GM23338 (cell line): ENCODE data around the gene S100Z. TPM values are rescaled to one million over a fixed set of nuclear protein-coding genes. Genes with fewer than 3 reads are reported as not detected.
A peak's percentile ranks its signal among the peaks of the same experiment; 100 is the strongest.

Experiments used
- ATAC-seq: fragments of 200-7000 bp; cut with Tn5 transposase; 3 replicates; pipeline ENCODE4 v1.9.1; 2020
- DNase-seq: peaks from one replicate; pipeline ENCODE4 v3.0.0-alpha.2; 2015; ENCODE audit warnings: low spot score
- H2AFZ ChIP-seq: fragments of 200-600 bp; sonication (generic); 2 replicates; pipeline ENCODE4 v1.8.0; 2016; ENCODE audit warnings: antibody characterized with exemption, mild to moderate bottlenecking, moderate library complexity
- H3F3A ChIP-seq: fragments of 200-600 bp; sonication (generic); replicated peaks from 2 replicates; pipeline ENCODE4 v1.8.0; 2017; ENCODE audit warnings: antibody characterized with exemption, mixed run types, low read depth
- H3K27ac ChIP-seq: fragments of 200-600 bp; sonication (generic); 2 replicates; pipeline ENCODE4 v1.6.1; 2016; ENCODE audit warnings: low read depth
- H3K27me3 ChIP-seq: fragments of 200-600 bp; sonication (generic); 2 replicates; pipeline ENCODE4 v1.8.0; 2016; ENCODE audit warnings: mild to moderate bottlenecking, mixed run types, moderate library complexity; ENCODE audit not compliant: insufficient read depth
- H3K36me3 ChIP-seq: fragments of 200-600 bp; sonication (generic); 2 replicates; pipeline ENCODE4 v1.8.0; 2016; ENCODE audit warnings: mild to moderate bottlenecking; ENCODE audit not compliant: insufficient read depth
- H3K4me1 ChIP-seq: fragments of 200-600 bp; sonication (generic); 2 replicates; pipeline ENCODE4 v1.8.0; 2016; ENCODE audit warnings: mild to moderate bottlenecking, moderate library complexity; ENCODE audit not compliant: insufficient read depth
- H3K4me2 ChIP-seq: fragments of 200-600 bp; sonication (generic); 2 replicates; pipeline ENCODE4 v1.7.1; 2017; ENCODE audit warnings: mixed run types
- H3K4me3 ChIP-seq: fragments of 200-600 bp; sonication (generic); 2 replicates; pipeline ENCODE4 v1.6.1; 2016; ENCODE audit warnings: mixed run types
- H3K79me2 ChIP-seq: fragments of 200-600 bp; sonication (generic); replicated peaks from 2 replicates; pipeline ENCODE4 v1.8.0; 2017; ENCODE audit warnings: mild to moderate bottlenecking; ENCODE audit not compliant: insufficient read depth
- H3K9me2 ChIP-seq: fragments of 200-600 bp; sonication (generic); 2 replicates; pipeline ENCODE4 v1.8.0; 2017; ENCODE audit not compliant: insufficient read depth
- H4K20me1 ChIP-seq: fragments of 200-600 bp; sonication (generic); replicated peaks from 2 replicates; pipeline ENCODE4 v1.8.0; 2017; ENCODE audit warnings: mild to moderate bottlenecking; ENCODE audit not compliant: insufficient read depth
- H3K27ac Mint-ChIP-seq: 2 replicates; pipeline ENCODE4 v1.8.0; 2020; ENCODE audit warnings: inconsistent platforms, mild to moderate bottlenecking, moderate library complexity, mixed read lengths
- H3K27me3 Mint-ChIP-seq: 3 replicates; pipeline ENCODE4 v1.8.0; 2022; ENCODE audit warnings: low read depth, mild to moderate bottlenecking, moderate library complexity, mixed read lengths, inconsistent platforms; ENCODE audit not compliant: insufficient read depth, poor library complexity
- H3K36me3 Mint-ChIP-seq: 3 replicates; pipeline ENCODE4 v1.8.0; 2021; ENCODE audit warnings: low read depth, mild to moderate bottlenecking, inconsistent platforms, moderate library complexity, mixed read lengths
- H3K4me1 Mint-ChIP-seq: 3 replicates; pipeline ENCODE4 v1.8.0; 2020; ENCODE audit warnings: mild to moderate bottlenecking, inconsistent platforms, mixed read lengths
- H3K4me3 Mint-ChIP-seq: 3 replicates; pipeline ENCODE4 v1.8.0; 2021; ENCODE audit warnings: moderate library complexity, mild to moderate bottlenecking, inconsistent platforms, mixed read lengths
- H3K9me3 Mint-ChIP-seq: 3 replicates; pipeline ENCODE4 v1.8.0; 2020; ENCODE audit warnings: moderate library complexity, mild to moderate bottlenecking, inconsistent platforms, mixed read lengths
- CREB1 ChIP-seq: fragments of 250-450 bp; sonication (Bioruptor Pico); IDR thresholded peaks from 2 replicates; pipeline ENCODE4 v1.5.0; 2020; ENCODE audit warnings: low read depth, mild to moderate bottlenecking, moderate library complexity
- CTCF ChIP-seq, 2 experiments: fragments of 200-600 bp in 1 of 2; sonication (generic) in 1 of 2; conservative IDR thresholded peaks; 2 replicates each; pipeline versions ENCODE4 v1.5.1 to v1.6.1; 2016 to 2017; ENCODE audit warnings: antibody characterized with exemption in 2 of 2, low read depth in 2 of 2, mild to moderate bottlenecking in 2 of 2, moderate library complexity in 1 of 2
- ETS1 ChIP-seq: IDR thresholded peaks from 2 replicates; pipeline ENCODE4 v1.6.1; 2016; ENCODE audit warnings: antibody characterized with exemption
- EZH2 ChIP-seq: fragments of 200-600 bp; sonication (generic); IDR thresholded peaks from one replicate; pipeline ENCODE4 v1.8.0; 2017; ENCODE audit warnings: antibody characterized with exemption, mild to moderate bottlenecking, low read depth; ENCODE audit not compliant: unreplicated experiment
- EZH2phosphoT487 ChIP-seq: fragments of 200-600 bp; sonication (generic); IDR thresholded peaks from one replicate; pipeline ENCODE4 v1.8.1; 2018; ENCODE audit warnings: antibody characterized with exemption; ENCODE audit not compliant: unreplicated experiment
- JUNB ChIP-seq: IDR thresholded peaks from one replicate; pipeline ENCODE4 v1.6.1; 2016; ENCODE audit warnings: antibody characterized with exemption; ENCODE audit not compliant: unreplicated experiment
- NANOG ChIP-seq: IDR thresholded peaks from 2 replicates; pipeline ENCODE4 v1.6.1; 2016; ENCODE audit warnings: antibody characterized with exemption, borderline replicate concordance
- POLR2AphosphoS5 ChIP-seq: IDR thresholded peaks from 2 replicates; pipeline ENCODE4 v1.6.1; 2016; ENCODE audit warnings: antibody characterized with exemption, low read depth
- REST ChIP-seq: IDR thresholded peaks from one replicate; pipeline ENCODE4 v1.6.1; 2018; ENCODE audit warnings: antibody characterized with exemption; ENCODE audit not compliant: unreplicated experiment
- STAT1 ChIP-seq: IDR thresholded peaks from one replicate; pipeline ENCODE4 v1.6.1; 2016; ENCODE audit warnings: antibody characterized with exemption; ENCODE audit not compliant: unreplicated experiment
- ZNF114 ChIP-seq: fragments of 250-450 bp; sonication (Bioruptor Pico); IDR thresholded peaks from 2 replicates; pipeline ENCODE4 v1.5.0; 2020; ENCODE audit warnings: mild to moderate bottlenecking, moderate library complexity
- ZNF331 ChIP-seq: fragments of 250-450 bp; sonication (Bioruptor Pico); IDR thresholded peaks from 2 replicates; pipeline ENCODE4 v1.5.0; 2020; ENCODE audit warnings: low read depth, mild to moderate bottlenecking, moderate library complexity
- ZNF462 ChIP-seq: fragments of 250-450 bp; sonication (Bioruptor Pico); IDR thresholded peaks from 2 replicates; pipeline ENCODE4 v1.5.0; 2020; ENCODE audit warnings: mild to moderate bottlenecking, moderate library complexity
- polyA plus RNA-seq: library from polyadenylated mRNA; unstranded; fragments of >200 nt; fragmentation: Nextera tagmentation; extraction: Ambion mirVana; gene quantifications from 2 replicates; pipeline ENCODE4 v1.2.1, GENCODE V29; 2016
- total RNA-seq: library from RNA; depleted of rRNA; stranded (reverse); fragments of >200 nt; shearing (Covaris generic); gene quantifications from 2 replicates; pipeline ENCODE4 v1.2.3, GENCODE V29; 2014

Gene S100Z
- total and polyA plus RNA-seq, 2 experiments from 2014 or later: not detected

GRCh38 chr5:76958991-76959767 is 109.4 kb downstream of the S100Z start:
- Mint-ChIP-seq H3K9me3 (no peaks in the 10 kb centered on the region), H3K27me3 (peaks cover 19% of the 10 kb centered on the region), H3K4me1 (peaks cover 16% of the 10 kb centered on the region; the same call in 2 of the 3 replicates), H3K27ac (no peak overlapping the region), H3K4me3 (no peak overlapping the region), H3K36me3 (no peaks in the 10 kb centered on the region)
- ATAC-seq (no peak), DNase-seq (peak; percentile 8)
- H4K20me1 ChIP-seq: no peaks in the 10 kb centered on the region
- no peak overlapping the region for H3K4me3 ChIP-seq
- H2AFZ ChIP-seq: no peak overlapping the region
- no peak for TF ChIP-seq ETS1
- TF ChIP-seq EZH2phosphoT487: no peak
- no peak for TF ChIP-seq JUNB
- no peak for TF ChIP-seq EZH2
- no peak for TF ChIP-seq POLR2AphosphoS5
- no peak for TF ChIP-seq ZNF114 (CRISPR knock-in tag)
- no peak for TF ChIP-seq CREB1 (CRISPR knock-in tag)
- no peak for TF ChIP-seq CTCF (conservative IDR thresholded peaks at IDR 0.05; ENCODE audit: low read depth in 2 of 2)
- TF ChIP-seq REST: no peak
- TF ChIP-seq STAT1: no peak
- no peak for TF ChIP-seq ZNF462 (CRISPR knock-in tag)
- no peak for TF ChIP-seq NANOG
- no peak for TF ChIP-seq ZNF331 (CRISPR knock-in tag)
- H3K27me3 ChIP-seq: peaks cover 22% of the 10 kb centered on the region
- H3K9me2 ChIP-seq: no peaks in the 10 kb centered on the region
- no peak overlapping the region for H3K4me2 ChIP-seq
- no peaks in the 10 kb centered on the region for H3F3A ChIP-seq
- peaks cover 6% of the 10 kb centered on the region; the same call in 1 of the 2 replicates for H3K4me1 ChIP-seq
- no peaks in the 10 kb centered on the region for H3K36me3 ChIP-seq
- H3K79me2 ChIP-seq: no peaks in the 10 kb centered on the region
- H3K27ac ChIP-seq: no peak overlapping the region
